H9 (cell line): ENCODE data around the gene ARPIN. TPM values are rescaled to one million over a fixed set of nuclear protein-coding genes. Genes with fewer than 3 reads are reported as not detected.

Source experiments
- DNase-seq: peaks from one replicate; pipeline ENCODE4 v3.0.0-alpha.2; 2017
- H2AFZ ChIP-seq: one replicate; pipeline ENCODE4 v1.6.1; 2013; ENCODE audit warnings: mild to moderate bottlenecking, low read length, control low read depth, moderate library complexity
- H2AK5ac ChIP-seq: 2 replicates; pipeline ENCODE4 v1.6.1; 2013; ENCODE audit warnings: low read length, control low read depth, mixed read lengths; ENCODE audit not compliant: insufficient read length
- H2BK120ac ChIP-seq: one replicate; pipeline ENCODE4 v1.6.1; 2013; ENCODE audit warnings: low read depth, mild to moderate bottlenecking, low read length, control low read depth, inconsistent platforms; ENCODE audit not compliant: poor library complexity, severe bottlenecking
- H2BK12ac ChIP-seq: 2 replicates; pipeline ENCODE4 v1.6.1; 2013; ENCODE audit warnings: low read length, control low read depth, mixed read lengths, low read depth; ENCODE audit not compliant: insufficient read length
- H2BK15ac ChIP-seq: 2 replicates; pipeline ENCODE4 v1.6.1; 2013; ENCODE audit warnings: low read depth, low read length, control low read depth
- H2BK20ac ChIP-seq: one replicate; pipeline ENCODE4 v1.6.1; 2013; ENCODE audit warnings: low read depth, mild to moderate bottlenecking, low read length, control low read depth, inconsistent platforms; ENCODE audit not compliant: poor library complexity, severe bottlenecking
- H2BK5ac ChIP-seq: 2 replicates; pipeline ENCODE4 v1.6.1; 2013; ENCODE audit warnings: low read length, control low read depth, mixed read lengths; ENCODE audit not compliant: insufficient read length
- H3K14ac ChIP-seq: 2 replicates; pipeline ENCODE4 v1.6.1; 2013; ENCODE audit warnings: low read length, control low read depth; ENCODE audit not compliant: insufficient read depth
- H3K18ac ChIP-seq: 2 replicates; pipeline ENCODE4 v1.6.1; 2013; ENCODE audit warnings: low read depth, mild to moderate bottlenecking, mixed read lengths, low read length, control low read depth; ENCODE audit not compliant: insufficient read length
- H3K23ac ChIP-seq: 2 replicates; pipeline ENCODE4 v1.6.1; 2013; ENCODE audit warnings: low read length, control low read depth, mixed read lengths, low read depth; ENCODE audit not compliant: insufficient read length
- H3K23me2 ChIP-seq: 2 replicates; pipeline ENCODE4 v1.6.1; 2013; ENCODE audit warnings: low read depth, mild to moderate bottlenecking, mixed read lengths, low read length, control low read depth; ENCODE audit not compliant: insufficient read length, poor library complexity, severe bottlenecking
- H3K27ac ChIP-seq: 2 replicates; pipeline ENCODE4 v1.5.1; 2013; ENCODE audit warnings: low read length, control low read depth, mixed read lengths, low read depth; ENCODE audit not compliant: insufficient read length
- H3K27me3 ChIP-seq: 2 replicates; pipeline ENCODE4 v1.6.1; 2013; ENCODE audit warnings: low read length, control low read depth, inconsistent platforms; ENCODE audit not compliant: insufficient read depth
- H3K4ac ChIP-seq: 2 replicates; pipeline ENCODE4 v1.6.1; 2013; ENCODE audit warnings: low read depth, mild to moderate bottlenecking, control low read depth, inconsistent platforms, low read length, moderate library complexity
- H3K4me1 ChIP-seq: 2 replicates; pipeline ENCODE4 v1.6.1; 2013; ENCODE audit warnings: low read length, control low read depth, inconsistent platforms; ENCODE audit not compliant: insufficient read depth
- H3K4me2 ChIP-seq: 2 replicates; pipeline ENCODE4 v1.6.1; 2013; ENCODE audit warnings: low read length, control low read depth, mixed read lengths; ENCODE audit not compliant: insufficient read length, insufficient read depth
- H3K56ac ChIP-seq: 2 replicates; pipeline ENCODE4 v1.6.1; 2013; ENCODE audit warnings: low read depth, mild to moderate bottlenecking, mixed read lengths, low read length, control low read depth; ENCODE audit not compliant: insufficient read length
- H3K79me1 ChIP-seq: 2 replicates; pipeline ENCODE4 v1.6.1; 2013; ENCODE audit warnings: low read depth, mild to moderate bottlenecking, moderate library complexity, low read length, control low read depth, inconsistent platforms; ENCODE audit not compliant: insufficient read depth, poor library complexity, severe bottlenecking
- H3K79me2 ChIP-seq: 2 replicates; pipeline ENCODE4 v1.6.1; 2013; ENCODE audit warnings: low read length, control low read depth, inconsistent platforms; ENCODE audit not compliant: insufficient read depth
- H3K9ac ChIP-seq: 2 replicates; pipeline ENCODE4 v1.6.1; 2013; ENCODE audit warnings: low read length, control low read depth, mixed read lengths; ENCODE audit not compliant: insufficient read length; ENCODE audit errors: extremely low read depth
- H3K9me3 ChIP-seq: one replicate; pipeline ENCODE4 v1.6.1; 2013; ENCODE audit warnings: low read depth, low read length, inconsistent platforms; ENCODE audit not compliant: control insufficient read depth
- H3T11ph ChIP-seq: one replicate; pipeline ENCODE4 v1.6.1; 2013; ENCODE audit warnings: mild to moderate bottlenecking, low read length, control low read depth, inconsistent platforms
- H4K20me1 ChIP-seq: one replicate; pipeline ENCODE4 v1.6.1; 2013; ENCODE audit not compliant: control insufficient read depth, insufficient read length, insufficient read depth
- H4K5ac ChIP-seq: 2 replicates; pipeline ENCODE4 v1.6.1; 2013; ENCODE audit warnings: low read depth, mild to moderate bottlenecking, mixed read lengths, low read length, control low read depth; ENCODE audit not compliant: insufficient read length
- H4K8ac ChIP-seq: replicated peaks from 2 replicates; pipeline ENCODE4 v1.6.1; 2013; ENCODE audit warnings: low read length, control low read depth, mixed read lengths, low read depth; ENCODE audit not compliant: insufficient read length
- H4K91ac ChIP-seq: 2 replicates; pipeline ENCODE4 v1.6.1; 2013; ENCODE audit warnings: low read depth, mild to moderate bottlenecking, moderate library complexity, mixed read lengths, low read length, control low read depth; ENCODE audit not compliant: insufficient read length
- H3K27ac Mint-ChIP-seq, 3 experiments: 2 replicates in 2 of 3; 3 replicates in 1 of 3; pipeline ENCODE4 v1.8.0; 2020 to 2021; ENCODE audit warnings: mixed read lengths in 3 of 3, mild to moderate bottlenecking in 1 of 3, moderate library complexity in 1 of 3
- H3K27me3 Mint-ChIP-seq: 2 replicates; pipeline ENCODE4 v1.8.0; 2021; ENCODE audit warnings: low read depth, mild to moderate bottlenecking, moderate library complexity, mixed read lengths
- H3K36me3 Mint-ChIP-seq, 3 experiments: 2 replicates in 2 of 3; 3 replicates in 1 of 3; pipeline ENCODE4 v1.8.0; 2020 to 2021; ENCODE audit warnings: low read depth in 3 of 3, mixed read lengths in 3 of 3; ENCODE audit not compliant: insufficient read depth in 1 of 3
- H3K4me1 Mint-ChIP-seq, 2 experiments: 2 replicates each; pipeline ENCODE4 v1.8.0; 2020; ENCODE audit warnings: mixed read lengths in 2 of 2
- H3K4me3 Mint-ChIP-seq, 2 experiments: 2 replicates in 1 of 2; 3 replicates in 1 of 2; pipeline ENCODE4 v1.8.0; 2020 to 2021; ENCODE audit warnings: mild to moderate bottlenecking in 2 of 2, mixed read lengths in 2 of 2, moderate library complexity in 1 of 2
- H3K9me3 Mint-ChIP-seq, 2 experiments: 2 replicates in 1 of 2; 3 replicates in 1 of 2; pipeline ENCODE4 v1.8.0; 2020; ENCODE audit warnings: mild to moderate bottlenecking in 2 of 2, mixed read lengths in 2 of 2, moderate library complexity in 1 of 2
- CTCF ChIP-seq: fragments of 200-600 bp; sonication (generic); conservative IDR thresholded peaks from 3 replicates; pipeline ENCODE4 v1.8.0; 2021; ENCODE audit warnings: antibody characterized with exemption, mild to moderate bottlenecking
- WGBS: extraction: QIAGEN DNeasy Blood & Tissue Kit; methylation state at CpG from one replicate; pipeline ENCODE4 v1.1.7; 2013; ENCODE audit warnings: missing lambda C conversion rate, low lambda C conversion rate, mixed read lengths; ENCODE audit not compliant: insufficient read length; ENCODE audit errors: extremely low coverage; 5-methylcytosine and 5-hydroxymethylcytosine counted together
- total RNA-seq: library from RNA; stranded (reverse); gene quantifications from 2 replicates; pipeline ENCODE4 v1.2.1, GENCODE V29; 2021

ARPIN gene
- total RNA-seq, 1 experiment from 2014 or later = 6.4 TPM

- no peak overlapping the region for H3K4me2 ChIP-seq
- no peak overlapping the region for H3K4ac ChIP-seq
- Mint-ChIP-seq H3K36me3 (peaks cover 0 to 5% (median 0%) of the 10 kb centered on the region in 3 experiments; a peak in 2 of 7 replicates), H3K4me3 (0 out of 5 replicates have a peak overlapping the region, but pooled peaks of 1 of the 2 experiments have one; percentile 35), H3K9me3 (no peaks in the 10 kb centered on the region), H3K27ac (peak overlapping the region in 1 of 3 experiments; percentile 37; a peak in 2 of 7 replicates), H3K27me3 (no peaks in the 10 kb centered on the region), H3K4me1 (peaks cover 6% of the 10 kb centered on the region in 2 experiments)
- H3K4me1 ChIP-seq = no peaks in the 10 kb centered on the region
- H3K18ac ChIP-seq = no peak overlapping the region
- H3K79me1 ChIP-seq = no peaks in the 10 kb centered on the region
- peak; percentile 83 for TF ChIP-seq CTCF
- no CpG with 5 or more reads among the region's 7 CpGs for WGBS
- peak; percentile 83 for DNase-seq
- no peak overlapping the region for H2BK5ac ChIP-seq
- no peak overlapping the region for H2BK12ac ChIP-seq
- no peak overlapping the region for H2BK15ac ChIP-seq
- H3T11ph ChIP-seq = no peak overlapping the region
- H3K14ac ChIP-seq = no peak overlapping the region
- no peak overlapping the region for H2BK20ac ChIP-seq
- no peak overlapping the region for H2AK5ac ChIP-seq
- no peak overlapping the region for H3K23ac ChIP-seq
- H4K91ac ChIP-seq = no peak overlapping the region
- no peak overlapping the region for H3K9ac ChIP-seq
- no peaks in the 10 kb centered on the region for H3K9me3 ChIP-seq
- no peak overlapping the region for H3K56ac ChIP-seq
- H4K8ac ChIP-seq = no peak overlapping the region
- no peaks in the 10 kb centered on the region for H4K20me1 ChIP-seq
- H2BK120ac ChIP-seq = no peak overlapping the region
- H3K27ac ChIP-seq = no peak overlapping the region
- H3K79me2 ChIP-seq = no peaks in the 10 kb centered on the region
- no peak overlapping the region for H2AFZ ChIP-seq
- H4K5ac ChIP-seq = no peak overlapping the region
- peaks cover 7% of the 10 kb centered on the region for H3K23me2 ChIP-seq
- H3K27me3 ChIP-seq = no peaks in the 10 kb centered on the region
Observed at GRCh38 chr15:89898614-89899294, 14.0 kb downstream of the ARPIN start.
